Measurements from ENCODE around the gene CYSTM1.

- TF ChIP-seq TAF1 (IDR thresholded peaks at IDR 0.05; ENCODE audit: low read depth, low read length) (no peak), CTCF (IDR thresholded peaks at IDR 0.05; ENCODE audit: control extremely low read depth in 1 of 3, insufficient read depth in 1 of 3, low read depth in 1 of 3, low read length in 3 of 3) (no peak), SUZ12 (IDR thresholded peaks at IDR 0.05; ENCODE audit: low read length) (no peak), POLR2A (IDR thresholded peaks at IDR 0.05; ENCODE audit: control extremely low read depth in 1 of 2, low read depth in 2 of 2, low read length in 2 of 2) (no peak), SIRT6 (IDR thresholded peaks at IDR 0.05; ENCODE audit: low read length) (no peak), POLR2AphosphoS5 (IDR thresholded peaks at IDR 0.05; ENCODE audit: low read depth, low read length) (no peak), SP2 (IDR thresholded peaks at IDR 0.05; ENCODE audit: low read length) (no peak), EZH2 (IDR thresholded peaks at IDR 0.05; ENCODE audit: low read depth, low read length, severe bottlenecking) (no peak), SRF (IDR thresholded peaks at IDR 0.05; ENCODE audit: low read depth, low read length) (no peak), NRF1 (IDR thresholded peaks at IDR 0.05; ENCODE audit: low read depth, low read length) (no peak), JUN (IDR thresholded peaks at IDR 0.05; ENCODE audit: low read depth, low read length) (no peak), RXRA (IDR thresholded peaks at IDR 0.05; ENCODE audit: insufficient read depth, low read depth, low read length) (no peak), YY1 (IDR thresholded peaks at IDR 0.05; ENCODE audit: low read depth, low read length) (no peak), USF2 (IDR thresholded peaks at IDR 0.05; ENCODE audit: low read length) (no peak)
Observed at GRCh38 chr5:140145256-140145655, 29.7 kb upstream of the CYSTM1 start.

All from H1 (cell line).